H9 (cell line): ENCODE measurements around the gene NEURL1. TPM values are rescaled to one million over a fixed set of nuclear protein-coding genes. Genes with fewer than 3 reads are reported as not detected.

ENCODE experiments used
- DNase-seq: peaks from one replicate; pipeline ENCODE4 v3.0.0-alpha.2; 2017
- H2AFZ ChIP-seq: one replicate; pipeline ENCODE4 v1.6.1; 2013; ENCODE audit warnings: mild to moderate bottlenecking, low read length, control low read depth, moderate library complexity
- H2AK5ac ChIP-seq: 2 replicates; pipeline ENCODE4 v1.6.1; 2013; ENCODE audit warnings: low read length, control low read depth, mixed read lengths; ENCODE audit not compliant: insufficient read length
- H2BK120ac ChIP-seq: one replicate; pipeline ENCODE4 v1.6.1; 2013; ENCODE audit warnings: low read depth, mild to moderate bottlenecking, low read length, control low read depth, inconsistent platforms; ENCODE audit not compliant: poor library complexity, severe bottlenecking
- H2BK12ac ChIP-seq: 2 replicates; pipeline ENCODE4 v1.6.1; 2013; ENCODE audit warnings: low read length, control low read depth, mixed read lengths, low read depth; ENCODE audit not compliant: insufficient read length
- H2BK15ac ChIP-seq: 2 replicates; pipeline ENCODE4 v1.6.1; 2013; ENCODE audit warnings: low read depth, low read length, control low read depth
- H2BK20ac ChIP-seq: one replicate; pipeline ENCODE4 v1.6.1; 2013; ENCODE audit warnings: low read depth, mild to moderate bottlenecking, low read length, control low read depth, inconsistent platforms; ENCODE audit not compliant: poor library complexity, severe bottlenecking
- H2BK5ac ChIP-seq: 2 replicates; pipeline ENCODE4 v1.6.1; 2013; ENCODE audit warnings: low read length, control low read depth, mixed read lengths; ENCODE audit not compliant: insufficient read length
- H3K14ac ChIP-seq: 2 replicates; pipeline ENCODE4 v1.6.1; 2013; ENCODE audit warnings: low read length, control low read depth; ENCODE audit not compliant: insufficient read depth
- H3K18ac ChIP-seq: 2 replicates; pipeline ENCODE4 v1.6.1; 2013; ENCODE audit warnings: low read depth, mild to moderate bottlenecking, mixed read lengths, low read length, control low read depth; ENCODE audit not compliant: insufficient read length
- H3K23ac ChIP-seq: 2 replicates; pipeline ENCODE4 v1.6.1; 2013; ENCODE audit warnings: low read length, control low read depth, mixed read lengths, low read depth; ENCODE audit not compliant: insufficient read length
- H3K23me2 ChIP-seq: 2 replicates; pipeline ENCODE4 v1.6.1; 2013; ENCODE audit warnings: low read depth, mild to moderate bottlenecking, mixed read lengths, low read length, control low read depth; ENCODE audit not compliant: insufficient read length, poor library complexity, severe bottlenecking
- H3K27ac ChIP-seq: 2 replicates; pipeline ENCODE4 v1.5.1; 2013; ENCODE audit warnings: low read length, control low read depth, mixed read lengths, low read depth; ENCODE audit not compliant: insufficient read length
- H3K27me3 ChIP-seq: 2 replicates; pipeline ENCODE4 v1.6.1; 2013; ENCODE audit warnings: low read length, control low read depth, inconsistent platforms; ENCODE audit not compliant: insufficient read depth
- H3K4ac ChIP-seq: 2 replicates; pipeline ENCODE4 v1.6.1; 2013; ENCODE audit warnings: low read depth, mild to moderate bottlenecking, control low read depth, inconsistent platforms, low read length, moderate library complexity
- H3K4me1 ChIP-seq: 2 replicates; pipeline ENCODE4 v1.6.1; 2013; ENCODE audit warnings: low read length, control low read depth, inconsistent platforms; ENCODE audit not compliant: insufficient read depth
- H3K4me2 ChIP-seq: 2 replicates; pipeline ENCODE4 v1.6.1; 2013; ENCODE audit warnings: low read length, control low read depth, mixed read lengths; ENCODE audit not compliant: insufficient read length, insufficient read depth
- H3K56ac ChIP-seq: 2 replicates; pipeline ENCODE4 v1.6.1; 2013; ENCODE audit warnings: low read depth, mild to moderate bottlenecking, mixed read lengths, low read length, control low read depth; ENCODE audit not compliant: insufficient read length
- H3K79me1 ChIP-seq: 2 replicates; pipeline ENCODE4 v1.6.1; 2013; ENCODE audit warnings: low read depth, mild to moderate bottlenecking, moderate library complexity, low read length, control low read depth, inconsistent platforms; ENCODE audit not compliant: insufficient read depth, poor library complexity, severe bottlenecking
- H3K79me2 ChIP-seq: 2 replicates; pipeline ENCODE4 v1.6.1; 2013; ENCODE audit warnings: low read length, control low read depth, inconsistent platforms; ENCODE audit not compliant: insufficient read depth
- H3K9ac ChIP-seq: 2 replicates; pipeline ENCODE4 v1.6.1; 2013; ENCODE audit warnings: low read length, control low read depth, mixed read lengths; ENCODE audit not compliant: insufficient read length; ENCODE audit errors: extremely low read depth
- H3K9me3 ChIP-seq: one replicate; pipeline ENCODE4 v1.6.1; 2013; ENCODE audit warnings: low read depth, low read length, inconsistent platforms; ENCODE audit not compliant: control insufficient read depth
- H3T11ph ChIP-seq: one replicate; pipeline ENCODE4 v1.6.1; 2013; ENCODE audit warnings: mild to moderate bottlenecking, low read length, control low read depth, inconsistent platforms
- H4K20me1 ChIP-seq: one replicate; pipeline ENCODE4 v1.6.1; 2013; ENCODE audit not compliant: control insufficient read depth, insufficient read length, insufficient read depth
- H4K5ac ChIP-seq: 2 replicates; pipeline ENCODE4 v1.6.1; 2013; ENCODE audit warnings: low read depth, mild to moderate bottlenecking, mixed read lengths, low read length, control low read depth; ENCODE audit not compliant: insufficient read length
- H4K8ac ChIP-seq: replicated peaks from 2 replicates; pipeline ENCODE4 v1.6.1; 2013; ENCODE audit warnings: low read length, control low read depth, mixed read lengths, low read depth; ENCODE audit not compliant: insufficient read length
- H4K91ac ChIP-seq: 2 replicates; pipeline ENCODE4 v1.6.1; 2013; ENCODE audit warnings: low read depth, mild to moderate bottlenecking, moderate library complexity, mixed read lengths, low read length, control low read depth; ENCODE audit not compliant: insufficient read length
- H3K27ac Mint-ChIP-seq, 3 experiments: 2 replicates in 2 of 3; 3 replicates in 1 of 3; pipeline ENCODE4 v1.8.0; 2020 to 2021; ENCODE audit warnings: mixed read lengths in 3 of 3, mild to moderate bottlenecking in 1 of 3, moderate library complexity in 1 of 3
- H3K27me3 Mint-ChIP-seq: 2 replicates; pipeline ENCODE4 v1.8.0; 2021; ENCODE audit warnings: low read depth, mild to moderate bottlenecking, moderate library complexity, mixed read lengths
- H3K36me3 Mint-ChIP-seq, 3 experiments: 2 replicates in 2 of 3; 3 replicates in 1 of 3; pipeline ENCODE4 v1.8.0; 2020 to 2021; ENCODE audit warnings: low read depth in 3 of 3, mixed read lengths in 3 of 3; ENCODE audit not compliant: insufficient read depth in 1 of 3
- H3K4me1 Mint-ChIP-seq, 2 experiments: 2 replicates each; pipeline ENCODE4 v1.8.0; 2020; ENCODE audit warnings: mixed read lengths in 2 of 2
- H3K4me3 Mint-ChIP-seq, 2 experiments: 2 replicates in 1 of 2; 3 replicates in 1 of 2; pipeline ENCODE4 v1.8.0; 2020 to 2021; ENCODE audit warnings: mild to moderate bottlenecking in 2 of 2, mixed read lengths in 2 of 2, moderate library complexity in 1 of 2
- H3K9me3 Mint-ChIP-seq, 2 experiments: 2 replicates in 1 of 2; 3 replicates in 1 of 2; pipeline ENCODE4 v1.8.0; 2020; ENCODE audit warnings: mild to moderate bottlenecking in 2 of 2, mixed read lengths in 2 of 2, moderate library complexity in 1 of 2
- WGBS: extraction: QIAGEN DNeasy Blood & Tissue Kit; methylation state at CpG from one replicate; pipeline ENCODE4 v1.1.7; 2013; ENCODE audit warnings: missing lambda C conversion rate, low lambda C conversion rate, mixed read lengths; ENCODE audit not compliant: insufficient read length; ENCODE audit errors: extremely low coverage; 5-methylcytosine and 5-hydroxymethylcytosine counted together
- total RNA-seq: library from RNA; stranded (reverse); gene quantifications from 2 replicates; pipeline ENCODE4 v1.2.1, GENCODE V29; 2021
- TF ChIP-seq, protein P1 (sequence below): fragments of 200-600 bp; sonication (generic); conservative IDR thresholded peaks from 3 replicates; pipeline ENCODE4 v1.8.0; 2021; ENCODE audit warnings: antibody characterized with exemption, mild to moderate bottlenecking

NEURL1 gene
- total RNA-seq, 1 experiment from 2014 or later: 1.2 TPM

DNA sequence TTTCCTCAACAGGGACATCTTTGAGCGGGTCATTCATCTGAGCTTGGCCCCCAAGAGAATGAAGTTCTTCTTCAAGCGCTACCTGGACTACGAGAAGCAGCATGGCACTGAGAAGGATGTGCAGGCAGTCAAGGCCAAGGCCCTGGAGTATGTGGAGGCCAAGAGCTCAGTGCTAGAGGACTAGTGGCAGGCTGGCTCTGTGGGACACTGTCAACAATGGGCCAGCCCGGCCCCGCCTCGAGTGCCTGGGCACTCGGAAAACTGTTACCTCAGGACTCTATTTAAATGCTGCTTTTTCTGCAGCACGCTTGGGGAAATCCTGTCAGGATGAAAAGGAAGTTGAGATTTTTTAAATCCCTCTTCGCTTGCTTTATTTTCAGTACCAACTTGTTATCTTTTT, 48.1 kb upstream of the NEURL1 start:
- H4K91ac ChIP-seq: no peak overlapping the region
- no peak overlapping the region for H2BK20ac ChIP-seq
- no peak overlapping the region for H3K23ac ChIP-seq
- no peak for DNase-seq
- H4K8ac ChIP-seq: no peak overlapping the region
- no peak overlapping the region for H3K4me2 ChIP-seq
- H3K27me3 ChIP-seq: no peaks in the 10 kb centered on the region
- peaks cover 40 to 82% (median 75%) of the 10 kb centered on the region in 3 experiments for H3K36me3 Mint-ChIP-seq
- H3K23me2 ChIP-seq: no peaks in the 10 kb centered on the region
- TF ChIP-seq, protein P1, sequence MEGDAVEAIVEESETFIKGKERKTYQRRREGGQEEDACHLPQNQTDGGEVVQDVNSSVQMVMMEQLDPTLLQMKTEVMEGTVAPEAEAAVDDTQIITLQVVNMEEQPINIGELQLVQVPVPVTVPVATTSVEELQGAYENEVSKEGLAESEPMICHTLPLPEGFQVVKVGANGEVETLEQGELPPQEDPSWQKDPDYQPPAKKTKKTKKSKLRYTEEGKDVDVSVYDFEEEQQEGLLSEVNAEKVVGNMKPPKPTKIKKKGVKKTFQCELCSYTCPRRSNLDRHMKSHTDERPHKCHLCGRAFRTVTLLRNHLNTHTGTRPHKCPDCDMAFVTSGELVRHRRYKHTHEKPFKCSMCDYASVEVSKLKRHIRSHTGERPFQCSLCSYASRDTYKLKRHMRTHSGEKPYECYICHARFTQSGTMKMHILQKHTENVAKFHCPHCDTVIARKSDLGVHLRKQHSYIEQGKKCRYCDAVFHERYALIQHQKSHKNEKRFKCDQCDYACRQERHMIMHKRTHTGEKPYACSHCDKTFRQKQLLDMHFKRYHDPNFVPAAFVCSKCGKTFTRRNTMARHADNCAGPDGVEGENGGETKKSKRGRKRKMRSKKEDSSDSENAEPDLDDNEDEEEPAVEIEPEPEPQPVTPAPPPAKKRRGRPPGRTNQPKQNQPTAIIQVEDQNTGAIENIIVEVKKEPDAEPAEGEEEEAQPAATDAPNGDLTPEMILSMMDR: no peak
- H3K27ac Mint-ChIP-seq: no peak overlapping the region
- H3K79me1 ChIP-seq: no peaks in the 10 kb centered on the region
- no peak overlapping the region for H4K5ac ChIP-seq
- no peak overlapping the region for H3K4ac ChIP-seq
- no peak overlapping the region for H3K56ac ChIP-seq
- H3K4me3 Mint-ChIP-seq: no peak overlapping the region
- no peaks in the 10 kb centered on the region for H4K20me1 ChIP-seq
- H3K9me3 ChIP-seq: no peaks in the 10 kb centered on the region
- H3K9ac ChIP-seq: no peak overlapping the region
- no peak overlapping the region for H2BK5ac ChIP-seq
- H2BK12ac ChIP-seq: no peak overlapping the region
- H3K27me3 Mint-ChIP-seq: no peaks in the 10 kb centered on the region
- no peaks in the 10 kb centered on the region for H3K79me2 ChIP-seq
- no peak overlapping the region for H3T11ph ChIP-seq
- no peak overlapping the region for H2AFZ ChIP-seq
- no peak overlapping the region for H2AK5ac ChIP-seq
- H2BK120ac ChIP-seq: no peak overlapping the region
- H3K14ac ChIP-seq: no peak overlapping the region
- no peaks in the 10 kb centered on the region for H3K4me1 Mint-ChIP-seq
- no peak overlapping the region for H2BK15ac ChIP-seq
- H3K9me3 Mint-ChIP-seq: no peaks in the 10 kb centered on the region
- WGBS: no CpG with 5 or more reads among the region's 9 CpGs
- no peaks in the 10 kb centered on the region for H3K4me1 ChIP-seq
- no peak overlapping the region for H3K27ac ChIP-seq
- no peak overlapping the region for H3K18ac ChIP-seq
